Nephron progenitor cell (in vitro differentiated cells): ENCODE results near the gene RAB31.
A peak's percentile ranks its signal among the peaks of the same experiment; 100 is the strongest.
"Not testable (repeated sequence)": the region's sequence is repeated elsewhere in the genome, so short reads cannot be mapped to it uniquely, and the experiment has no call there.

Experiments used
- DNase-seq: peaks from one replicate; pipeline ENCODE4 v3.0.0; 2021
- H3K27ac Mint-ChIP-seq: 2 replicates; pipeline ENCODE4 v1.8.0; 2021; ENCODE audit warnings: mild to moderate bottlenecking, moderate library complexity, mixed read lengths
- H3K27me3 Mint-ChIP-seq: 2 replicates; pipeline ENCODE4 v1.8.0; 2021; ENCODE audit warnings: mild to moderate bottlenecking, low read depth, mixed read lengths; ENCODE audit not compliant: poor library complexity
- H3K36me3 Mint-ChIP-seq: 2 replicates; pipeline ENCODE4 v1.8.0; 2021; ENCODE audit warnings: low read depth, mixed read lengths
- H3K4me1 Mint-ChIP-seq: 2 replicates; pipeline ENCODE4 v1.8.0; 2021; ENCODE audit warnings: mixed read lengths
- H3K4me3 Mint-ChIP-seq: 2 replicates; pipeline ENCODE4 v1.8.0; 2021; ENCODE audit warnings: mild to moderate bottlenecking, moderate library complexity, mixed read lengths
- H3K9me3 Mint-ChIP-seq: 2 replicates; pipeline ENCODE4 v1.8.0; 2021; ENCODE audit warnings: mild to moderate bottlenecking, moderate library complexity, mixed read lengths
- TF ChIP-seq, protein P1 (sequence below): fragments of 200-600 bp; sonication (generic); IDR thresholded peaks from 2 replicates; pipeline ENCODE4 v1.5.0; 2021; ENCODE audit warnings: antibody characterized with exemption

RAB31 gene

DNA sequence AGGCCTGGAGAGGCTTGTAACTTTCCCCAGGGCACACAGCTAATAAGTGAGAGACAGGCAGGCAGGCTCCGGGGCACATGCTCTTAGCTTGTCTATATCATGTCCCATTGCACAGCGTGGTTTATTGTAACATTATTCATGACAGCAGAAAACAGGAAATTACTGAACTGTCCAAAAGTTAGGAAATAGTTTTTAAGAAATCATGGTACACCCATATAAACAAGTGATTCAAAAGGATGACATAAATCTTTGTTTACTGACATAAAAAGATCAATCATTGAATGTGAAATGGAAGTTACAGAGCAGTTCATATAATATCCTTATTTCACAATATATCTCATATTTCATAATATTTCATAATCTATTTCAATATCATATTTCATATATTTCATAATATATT, 143.4 kb downstream of the RAB31 start:
- Mint-ChIP-seq H3K27ac (no peak overlapping the region), H3K9me3 (peaks cover 6% of the 10 kb centered on the region), H3K4me1 (peaks cover 26% of the 10 kb centered on the region), H3K36me3 (no peaks in the 10 kb centered on the region), H3K4me3 (no peak overlapping the region), H3K27me3 (no peaks in the 10 kb centered on the region)
- no peak for DNase-seq
- TF ChIP-seq, protein P1, sequence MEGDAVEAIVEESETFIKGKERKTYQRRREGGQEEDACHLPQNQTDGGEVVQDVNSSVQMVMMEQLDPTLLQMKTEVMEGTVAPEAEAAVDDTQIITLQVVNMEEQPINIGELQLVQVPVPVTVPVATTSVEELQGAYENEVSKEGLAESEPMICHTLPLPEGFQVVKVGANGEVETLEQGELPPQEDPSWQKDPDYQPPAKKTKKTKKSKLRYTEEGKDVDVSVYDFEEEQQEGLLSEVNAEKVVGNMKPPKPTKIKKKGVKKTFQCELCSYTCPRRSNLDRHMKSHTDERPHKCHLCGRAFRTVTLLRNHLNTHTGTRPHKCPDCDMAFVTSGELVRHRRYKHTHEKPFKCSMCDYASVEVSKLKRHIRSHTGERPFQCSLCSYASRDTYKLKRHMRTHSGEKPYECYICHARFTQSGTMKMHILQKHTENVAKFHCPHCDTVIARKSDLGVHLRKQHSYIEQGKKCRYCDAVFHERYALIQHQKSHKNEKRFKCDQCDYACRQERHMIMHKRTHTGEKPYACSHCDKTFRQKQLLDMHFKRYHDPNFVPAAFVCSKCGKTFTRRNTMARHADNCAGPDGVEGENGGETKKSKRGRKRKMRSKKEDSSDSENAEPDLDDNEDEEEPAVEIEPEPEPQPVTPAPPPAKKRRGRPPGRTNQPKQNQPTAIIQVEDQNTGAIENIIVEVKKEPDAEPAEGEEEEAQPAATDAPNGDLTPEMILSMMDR, result no peak

DNA sequence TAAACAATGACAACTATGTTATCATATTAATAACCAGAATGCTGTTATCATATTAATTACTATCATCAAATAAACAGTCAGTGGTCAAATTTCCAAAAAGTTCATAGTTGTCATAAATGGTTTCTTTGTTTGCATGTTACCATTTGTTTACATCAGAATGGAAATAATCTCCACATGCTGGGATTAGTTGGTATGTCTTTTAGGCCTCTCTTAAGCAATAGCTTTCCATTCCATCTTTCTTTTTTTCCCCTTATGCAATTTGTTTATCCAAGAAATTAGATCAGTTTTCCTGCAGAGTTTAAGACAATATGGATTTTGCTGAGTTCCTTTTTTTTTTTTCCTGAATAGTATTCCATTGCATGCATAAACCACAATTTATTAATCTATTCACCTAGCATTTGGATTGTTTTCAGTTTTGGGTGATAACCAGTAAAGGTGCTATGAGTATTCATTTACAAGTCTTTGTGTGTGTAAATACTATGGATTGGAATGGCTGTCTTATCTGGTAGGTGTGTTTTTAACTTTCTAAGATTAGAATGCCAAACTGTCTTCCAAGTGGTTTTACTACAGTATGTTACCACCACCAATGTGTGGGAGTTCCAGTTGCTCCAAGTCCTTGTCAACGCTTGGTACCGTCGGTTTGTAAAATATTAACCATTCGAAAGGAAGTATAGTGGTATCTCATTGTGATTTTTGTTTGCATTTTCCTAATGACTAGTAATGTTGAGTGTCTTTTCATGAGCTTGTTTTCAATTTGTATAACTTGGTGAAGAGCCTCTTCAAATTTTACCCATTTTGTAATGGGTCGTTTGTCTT, 144.4 kb downstream of the RAB31 start:
- peaks cover 34% of the 10 kb centered on the region for H3K4me1 Mint-ChIP-seq
- H3K27ac Mint-ChIP-seq, result no peak overlapping the region
- H3K9me3 Mint-ChIP-seq, result peaks cover 6% of the 10 kb centered on the region
- TF ChIP-seq, protein P1, result no peak
- H3K27me3 Mint-ChIP-seq, result no peaks in the 10 kb centered on the region
- no peaks in the 10 kb centered on the region for H3K36me3 Mint-ChIP-seq
- no peak overlapping the region for H3K4me3 Mint-ChIP-seq
- no peak for DNase-seq

DNA sequence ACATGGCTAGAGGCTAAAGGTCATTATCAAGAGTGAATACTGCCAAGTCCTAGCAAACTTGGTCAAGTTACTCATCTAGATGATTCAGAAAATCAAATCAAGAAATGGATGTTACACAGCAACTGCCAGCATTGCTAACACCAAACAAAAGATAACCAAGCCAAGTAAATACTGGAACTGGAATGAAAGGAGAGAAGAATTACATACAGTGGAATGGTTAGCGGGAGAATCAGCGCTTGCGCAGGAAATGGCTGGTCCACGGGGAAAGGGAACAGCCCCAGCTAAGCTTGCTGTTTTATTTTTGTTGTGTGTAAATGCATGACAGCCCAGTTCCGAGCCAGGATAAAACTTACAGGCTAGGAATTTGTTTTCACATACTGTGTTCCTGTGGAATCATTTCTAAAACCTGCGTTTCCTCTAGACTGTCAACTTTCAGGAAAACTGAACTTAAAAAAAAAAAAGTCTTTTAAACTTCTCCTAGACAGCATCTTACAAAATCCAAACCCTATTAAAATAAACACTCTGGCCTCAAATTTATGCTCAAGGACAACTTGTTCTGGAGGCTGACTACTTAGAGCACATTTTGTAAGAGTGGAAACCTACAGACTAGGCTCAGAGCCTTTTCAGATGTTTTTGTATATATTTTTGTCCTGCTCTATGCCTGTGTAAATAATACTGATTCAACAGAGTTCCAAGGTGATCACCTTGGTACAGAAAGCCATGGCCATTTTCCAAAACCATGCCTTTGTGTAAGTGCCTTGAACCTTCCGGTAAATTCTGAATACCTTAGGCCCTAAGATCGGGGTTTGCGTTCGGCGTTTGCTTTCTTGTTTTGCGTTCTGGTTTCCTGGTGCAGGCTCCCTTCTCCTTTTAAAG, 146.9 kb downstream of the RAB31 start:
- Mint-ChIP-seq H3K27me3 (no peaks in the 10 kb centered on the region), H3K36me3 (peaks cover 4% of the 10 kb centered on the region), H3K9me3 (peaks cover 6% of the 10 kb centered on the region), H3K4me1 (peaks cover 22% of the 10 kb centered on the region), H3K4me3 (no peak overlapping the region), H3K27ac (peak overlapping the region; percentile 46)
- no peak for DNase-seq
- TF ChIP-seq, protein P1, result no peak

DNA sequence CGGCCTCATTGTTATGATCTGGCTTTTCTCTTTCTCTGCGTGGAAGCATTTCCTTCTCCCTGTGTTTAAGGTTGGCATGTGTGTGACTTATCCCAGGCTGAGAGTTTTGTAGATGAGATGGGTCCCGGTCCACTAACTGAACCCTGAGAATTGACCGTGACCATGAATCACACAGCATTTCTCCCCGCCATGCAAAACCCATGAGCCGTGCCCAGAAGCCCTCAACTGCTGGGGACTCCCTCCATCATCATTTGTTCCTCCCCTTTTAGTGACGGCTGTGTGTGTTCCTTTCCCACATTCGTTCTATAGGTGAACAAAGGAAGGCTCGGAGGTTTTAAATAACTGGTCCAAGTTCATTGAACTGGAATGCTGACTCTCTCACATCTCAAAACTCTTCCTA, 147.6 kb downstream of the RAB31 start:
- Mint-ChIP-seq H3K27me3 (no peaks in the 10 kb centered on the region), H3K27ac (peak overlapping the region; percentile 22), H3K36me3 (peaks cover 4% of the 10 kb centered on the region)

DNA sequence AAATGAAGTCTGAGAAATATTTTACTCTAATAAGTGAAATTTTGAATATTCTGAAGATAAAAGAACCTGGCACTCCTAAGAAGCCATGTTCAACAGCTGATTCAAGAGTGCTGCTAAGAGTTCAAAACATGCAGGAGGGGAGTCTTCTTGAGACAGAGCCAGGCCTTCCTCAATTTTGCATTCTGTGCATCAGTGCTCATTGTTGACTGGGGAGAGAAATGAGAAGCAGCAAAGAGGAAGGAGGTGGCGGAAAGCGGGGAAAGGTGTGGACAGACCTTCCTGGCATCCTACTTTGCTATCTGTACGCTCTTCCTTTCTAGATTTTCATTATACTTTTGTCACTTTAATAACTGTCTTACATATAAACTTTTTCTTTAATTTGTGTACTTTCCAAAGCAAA, 148.0 kb downstream of the RAB31 start:
- Mint-ChIP-seq H3K27me3 (no peaks in the 10 kb centered on the region), H3K4me1 (peaks cover 22% of the 10 kb centered on the region), H3K36me3 (peaks cover 4% of the 10 kb centered on the region), H3K27ac (peak overlapping the region; percentile 22), H3K4me3 (no peak overlapping the region), H3K9me3 (peaks cover 6% of the 10 kb centered on the region)
- no peak for DNase-seq
- TF ChIP-seq, protein P1, result no peak

More for the DNA sequence above, 147.6 kb downstream of the RAB31 start:
- DNase-seq, result no peak
- Mint-ChIP-seq H3K9me3 (peaks cover 6% of the 10 kb centered on the region), H3K4me1 (peaks cover 22% of the 10 kb centered on the region), H3K4me3 (no peak overlapping the region)
- TF ChIP-seq, protein P1, result no peak

DNA sequence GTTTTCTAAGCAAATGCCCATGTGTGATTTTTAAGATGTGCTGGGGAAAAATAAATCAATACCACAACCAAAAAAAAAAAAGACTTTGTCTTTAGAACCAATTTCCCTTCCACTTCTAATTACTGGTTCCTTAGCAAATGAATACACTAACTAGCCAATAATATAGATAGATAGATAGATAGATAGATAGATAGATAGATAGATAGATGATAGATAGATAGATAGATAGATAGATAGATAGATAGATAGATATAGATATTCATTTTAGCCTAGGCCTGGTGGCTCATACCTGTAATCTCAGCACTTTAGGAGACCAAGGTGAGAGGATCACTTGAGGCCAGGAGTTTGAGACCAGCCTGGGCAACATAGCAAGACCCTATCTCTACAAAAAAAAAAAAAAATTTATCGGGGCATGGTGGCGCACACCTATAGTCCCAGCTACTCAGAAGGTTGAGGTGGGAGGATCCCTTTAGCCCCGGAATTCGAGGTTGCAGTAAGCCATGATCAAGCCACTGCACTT, 149.4 kb downstream of the RAB31 start:
- DNase-seq, H3K9me3 Mint-ChIP-seq, H3K36me3 Mint-ChIP-seq, H3K4me3 Mint-ChIP-seq, H3K27me3 Mint-ChIP-seq, H3K27ac Mint-ChIP-seq: not testable (repeated sequence)
- peaks cover 22% of the 10 kb centered on the region for H3K4me1 Mint-ChIP-seq
